Right ventricle myocardium superior (tissue), 1 donor: ENCODE results near the gene UIMC1. TPM values are rescaled to one million over a fixed set of nuclear protein-coding genes. Genes with fewer than 3 reads are reported as not detected.
"Not testable (repeated sequence)": the region's sequence is repeated elsewhere in the genome, so short reads cannot be mapped to it uniquely, and the experiment has no call there.

Experiments used
- ATAC-seq: fragments of 200-7000 bp; cut with Tn5 transposase; one replicate; pipeline ENCODE4 v1.9.1; 2020; ENCODE audit warnings: mild to moderate bottlenecking; ENCODE audit not compliant: poor library complexity
- DNase-seq: peaks from one replicate; pipeline ENCODE4 v3.0.0-alpha.2; 2020
- intact Hi-C: fragments of 100-400 bp; cut with DNase I; formaldehyde crosslinking; loops from one replicate; pipeline ENCODE4 v1.11.2; 2022
- total RNA-seq: library from RNA; stranded (reverse); fragmentation: NEBNext Ultra II Directional; extraction: Animal tissue kit (Norgen Biotek cat#: 25700); gene quantifications from one replicate; pipeline ENCODE4 v1.2.1, GENCODE V29; 2021
- donor health status: DM: no; HTN: yes; CAD: no; lungs with severe emphysema.

Gene UIMC1
- total RNA-seq, 1 donor from 2014 or later, result 32.1 TPM

DNA sequence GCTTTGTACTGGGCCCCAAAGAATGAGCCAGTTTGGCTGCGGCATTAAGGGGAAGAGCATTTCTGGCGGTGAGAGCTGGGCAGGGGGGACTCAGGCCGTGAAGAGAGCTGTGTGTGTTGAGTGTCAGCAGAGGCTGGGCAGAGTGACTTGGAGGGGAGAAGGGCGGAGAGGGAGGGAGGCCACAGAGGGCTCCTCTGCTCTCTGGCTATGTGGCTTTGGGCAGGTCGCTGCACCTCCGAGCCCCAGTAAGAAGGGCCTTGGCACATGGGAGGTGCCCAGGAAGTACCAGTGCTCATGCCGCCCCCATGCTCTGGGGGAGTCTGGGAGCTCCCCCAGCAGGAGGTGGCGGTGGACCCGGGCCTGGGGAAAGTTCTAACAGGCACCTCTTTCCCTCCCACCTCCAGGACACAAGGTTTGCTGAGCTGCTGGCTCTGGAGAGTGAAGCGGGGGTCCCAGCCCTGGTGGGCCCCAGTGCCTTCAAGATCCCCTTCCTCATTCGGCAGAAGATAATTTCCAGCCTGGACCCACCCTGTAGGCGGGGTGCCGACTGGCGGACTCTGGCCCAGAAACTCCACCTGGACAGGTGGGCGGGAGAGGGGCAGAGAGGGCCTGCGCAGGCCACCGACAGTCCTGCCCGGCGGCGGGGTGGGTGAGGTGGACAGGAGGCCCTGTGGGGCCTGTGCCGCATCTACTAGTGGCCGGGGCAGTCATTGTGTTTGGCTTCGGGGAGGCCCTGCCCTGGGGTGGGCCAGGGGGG is 127.5 kb downstream of the UIMC1 start:
- DNase-seq (no peak), ATAC-seq (no peak)
- intact Hi-C loops, result no loop called here

- no peak for DNase-seq
- no peak for ATAC-seq
- intact Hi-C loops, result no loop called here
Observed at GRCh38 chr5:176878463-176878862, 128.1 kb downstream of the UIMC1 start.

- DNase-seq, result no peak
- intact Hi-C loops, result no loop called here
- ATAC-seq, result peak; percentile 12
Observed at GRCh38 chr5:176877793-176878331, 128.7 kb downstream of the UIMC1 start.

GRCh38 chr5:176876506-176877431 is 129.8 kb downstream of the UIMC1 start:
- ATAC-seq (no peak), DNase-seq (no peak)
- intact Hi-C loops, result no loop called here

GRCh38 chr5:176875783-176876505 is 130.6 kb downstream of the UIMC1 start:
- intact Hi-C loops, result no loop called here
- DNase-seq, result no peak
- ATAC-seq, result no peak

GRCh38 chr5:176875014-176875550 is 131.5 kb downstream of the UIMC1 start:
- DNase-seq (no peak), ATAC-seq (no peak)
- intact Hi-C loops, result no loop called here

GRCh38 chr5:176874198-176874780 is 132.3 kb downstream of the UIMC1 start:
- intact Hi-C loops, result no loop called here
- DNase-seq (no peak), ATAC-seq (no peak)

- intact Hi-C loops, result no loop called here
- ATAC-seq (no peak), DNase-seq (no peak)
Observed at GRCh38 chr5:176873541-176874172, 132.9 kb downstream of the UIMC1 start.

DNA sequence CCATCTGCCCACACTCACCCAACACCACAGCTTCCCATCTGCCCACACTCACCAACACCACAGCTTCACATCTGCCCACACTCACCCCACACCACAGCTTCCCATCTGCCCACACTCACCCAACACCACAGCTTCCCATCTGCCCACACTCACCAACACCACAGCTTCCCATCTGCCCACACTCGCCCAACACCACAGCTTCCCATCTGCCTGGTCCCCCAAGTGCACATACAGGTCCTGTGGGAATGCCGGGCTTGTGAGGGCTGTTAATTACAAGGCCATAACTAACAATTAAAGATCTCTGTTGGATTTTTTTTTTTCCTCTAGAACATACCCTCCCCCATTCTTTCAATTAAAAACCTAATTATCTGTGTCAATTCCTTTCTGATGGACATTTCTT is 133.6 kb downstream of the UIMC1 start:
- DNase-seq, intact Hi-C loops, ATAC-seq: not testable (repeated sequence)

- intact Hi-C loops, DNase-seq, ATAC-seq: not testable (repeated sequence)
Observed at GRCh38 chr5:176872586-176872985, 134.0 kb downstream of the UIMC1 start.

DNA sequence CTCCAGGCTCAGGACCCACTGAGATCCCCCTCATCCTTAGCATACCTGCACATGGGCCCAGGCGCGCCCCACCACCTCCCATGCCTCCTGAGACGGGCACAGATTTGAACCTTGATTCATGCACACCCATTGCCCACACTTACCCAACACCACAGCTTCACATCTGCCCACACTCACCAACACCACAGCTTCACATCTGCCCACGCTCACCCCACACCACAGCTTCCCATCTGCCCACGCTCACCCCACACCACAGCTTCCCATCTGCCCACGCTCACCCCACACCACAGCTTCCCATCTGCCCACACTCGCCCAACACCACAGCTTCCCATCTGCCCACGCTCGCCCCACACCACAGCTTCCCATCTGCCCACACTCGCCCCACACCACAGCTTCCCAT is 135.9 kb downstream of the UIMC1 start:
- DNase-seq, ATAC-seq, intact Hi-C loops: not testable (repeated sequence)

- DNase-seq, result no peak
- intact Hi-C loops, result no loop called here
- peak; percentile 66 for ATAC-seq
Observed at GRCh38 chr5:176870110-176870591, 136.4 kb downstream of the UIMC1 start.

DNA sequence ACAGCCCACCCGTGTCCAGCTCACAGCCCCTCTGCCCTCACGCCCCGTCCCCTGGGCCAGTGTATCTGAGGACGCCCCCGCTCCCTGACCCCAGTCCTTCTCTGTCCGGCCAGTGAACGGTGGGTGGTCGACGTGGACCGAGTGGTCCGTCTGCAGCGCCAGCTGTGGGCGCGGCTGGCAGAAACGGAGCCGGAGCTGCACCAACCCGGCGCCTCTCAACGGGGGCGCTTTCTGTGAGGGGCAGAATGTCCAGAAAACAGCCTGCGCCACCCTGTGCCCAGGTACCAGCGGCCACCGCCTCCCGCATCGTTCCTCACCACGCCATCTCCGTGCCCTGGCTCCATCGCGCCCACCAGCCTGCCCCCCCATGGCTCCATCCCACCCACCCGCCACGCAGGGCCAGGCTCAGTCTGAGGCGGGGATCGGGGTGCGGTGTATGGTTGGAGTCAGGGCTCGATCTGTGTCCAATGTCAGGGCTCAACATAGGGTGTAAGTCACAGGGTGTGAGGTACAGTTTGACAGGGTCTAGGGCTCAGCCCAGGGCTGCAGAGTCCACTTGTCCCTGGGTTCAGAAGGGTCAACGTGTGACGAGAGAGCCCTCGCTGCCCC is 137.0 kb downstream of the UIMC1 start:
- intact Hi-C loops, result no loop called here
- no peak for DNase-seq
- ATAC-seq, result no peak

DNA sequence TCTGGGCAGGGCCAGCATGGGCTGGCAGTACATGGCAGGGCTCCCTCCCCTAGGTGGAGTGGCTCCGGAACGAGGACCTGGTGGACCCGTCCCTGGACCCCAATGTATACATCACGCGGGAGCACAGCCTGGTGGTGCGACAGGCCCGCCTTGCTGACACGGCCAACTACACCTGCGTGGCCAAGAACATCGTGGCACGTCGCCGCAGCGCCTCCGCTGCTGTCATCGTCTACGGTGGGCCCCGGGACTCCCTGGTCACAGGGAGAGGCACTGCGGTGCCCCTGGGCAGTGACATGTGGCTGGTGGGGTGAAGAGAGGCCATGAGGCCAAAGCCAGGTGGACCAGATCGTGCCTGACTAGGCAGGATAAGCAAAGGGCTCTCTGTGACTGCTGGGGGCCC is 137.8 kb downstream of the UIMC1 start:
- ATAC-seq, result no peak
- intact Hi-C loops, result no loop called here
- DNase-seq, result no peak

DNA sequence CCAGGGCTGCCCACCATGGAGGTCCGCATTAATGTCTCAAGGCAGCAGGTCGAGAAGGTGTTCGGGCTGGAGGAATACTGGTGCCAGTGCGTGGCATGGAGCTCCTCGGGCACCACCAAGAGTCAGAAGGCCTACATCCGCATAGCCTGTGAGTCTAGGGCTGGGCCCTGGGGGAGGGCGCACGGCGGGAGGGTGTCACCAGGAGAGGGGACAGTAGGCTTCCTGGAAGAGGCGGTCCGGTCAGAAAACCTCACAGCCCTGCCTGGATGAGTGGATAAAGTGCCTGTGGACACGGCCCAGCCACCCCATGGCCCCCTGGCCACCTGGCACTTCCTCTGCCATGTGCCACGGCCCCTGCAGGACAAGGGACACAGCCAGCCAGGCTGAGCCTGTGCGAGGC is 138.5 kb downstream of the UIMC1 start:
- DNase-seq, result no peak
- ATAC-seq, result no peak
- intact Hi-C loops, result no loop called here

- no peak for DNase-seq
- ATAC-seq, result no peak
- intact Hi-C loops, result no loop called here
Observed at GRCh38 chr5:176866707-176867310, 139.8 kb downstream of the UIMC1 start.

GRCh38 chr5:176865964-176866363 is 140.6 kb downstream of the UIMC1 start:
- intact Hi-C loops, result no loop called here
- no peak for ATAC-seq
- no peak for DNase-seq
